DOHH2 (cell line): ENCODE measurements around the gene KRTAP5-2.
"Not testable (repeated sequence)": the region's sequence is repeated elsewhere in the genome, so short reads cannot be mapped to it uniquely, and the experiment has no call there.

Source experiments
- H3F3A ChIP-seq: fragments of 200-600 bp; sonication (generic), shearing (Covaris generic); 2 replicates; pipeline ENCODE4 v1.6.0; 2016; ENCODE audit warnings: antibody characterized with exemption, mild to moderate bottlenecking; ENCODE audit not compliant: control insufficient read depth, insufficient read depth
- H3K27ac ChIP-seq: fragments of 200-600 bp; sonication (generic); 2 replicates; pipeline ENCODE4 v1.5.1; 2014; ENCODE audit warnings: low read depth, mild to moderate bottlenecking, low read length, moderate library complexity
- H3K27me3 ChIP-seq: fragments of 200-600 bp; sonication (generic); 2 replicates; pipeline ENCODE4 v1.6.1; 2014; ENCODE audit warnings: mild to moderate bottlenecking, low read length, mixed read lengths; ENCODE audit not compliant: control insufficient read depth
- H3K36me3 ChIP-seq: fragments of 200-600 bp; sonication (generic); 2 replicates; pipeline ENCODE4 v1.6.1; 2014; ENCODE audit warnings: mild to moderate bottlenecking, low read length, moderate library complexity, mixed read lengths; ENCODE audit not compliant: control insufficient read depth
- H3K4me1 ChIP-seq: fragments of 200-600 bp; sonication (generic); 2 replicates; pipeline ENCODE4 v1.6.1; 2014; ENCODE audit warnings: mild to moderate bottlenecking, low read length, mixed read lengths; ENCODE audit not compliant: control insufficient read depth
- H3K4me2 ChIP-seq: fragments of 200-600 bp; sonication (generic); 2 replicates; pipeline ENCODE4 v1.6.0; 2014; ENCODE audit warnings: mild to moderate bottlenecking, low read length, moderate library complexity
- H3K4me3 ChIP-seq: fragments of 200-600 bp; sonication (generic); 2 replicates; pipeline ENCODE4 v1.5.1; 2014; ENCODE audit warnings: mild to moderate bottlenecking, low read length, mixed read lengths
- H3K79me2 ChIP-seq: fragments of 200-600 bp; sonication (generic); 2 replicates; pipeline ENCODE4 v1.6.1; 2014; ENCODE audit warnings: mild to moderate bottlenecking, low read length, mixed read lengths; ENCODE audit not compliant: control insufficient read depth
- H3K9me2 ChIP-seq: fragments of 200-600 bp; sonication (generic); replicated peaks from 2 replicates; pipeline ENCODE4 v1.6.1; 2014; ENCODE audit warnings: mild to moderate bottlenecking, low read length, mixed read lengths; ENCODE audit not compliant: control insufficient read depth
- H3K9me3 ChIP-seq: fragments of 200-600 bp; sonication (generic); 2 replicates; pipeline ENCODE4 v1.6.1; 2014; ENCODE audit warnings: antibody characterized with exemption, low read length, mixed read lengths; ENCODE audit not compliant: control insufficient read depth, insufficient read depth
- H4K20me1 ChIP-seq: fragments of 200-600 bp; sonication (generic); 2 replicates; pipeline ENCODE4 v1.6.0; 2014; ENCODE audit warnings: low read depth, mild to moderate bottlenecking, antibody characterized with exemption, low read length, moderate library complexity; ENCODE audit not compliant: control insufficient read depth, insufficient read depth
- EZH2phosphoT487 ChIP-seq: fragments of 200-600 bp; sonication (generic); IDR thresholded peaks from 2 replicates; pipeline ENCODE4 v1.6.1; 2017; ENCODE audit warnings: borderline replicate concordance, mild to moderate bottlenecking, antibody characterized with exemption, low read length, moderate library complexity, mixed read lengths
- TF ChIP-seq, protein P1 (sequence below): fragments of 200-600 bp; sonication (generic); IDR thresholded peaks from one replicate; pipeline ENCODE4 v1.5.1; 2014; ENCODE audit warnings: antibody characterized with exemption, mild to moderate bottlenecking, low read depth, low read length; ENCODE audit not compliant: poor library complexity, severe bottlenecking

The KRTAP5-2 gene

GRCh38 chr11:1597994-1598380 is at the start of gene KRTAP5-2:
Gene KRTAP5-2 (minus strand): TSS chr11:1598294. CDS start chr11:1598250, 44 bp downstream.
- Histone ChIP-seq H3K79me2 (no peaks in the 10 kb centered on the region), H3K9me2 (no peaks in the 10 kb centered on the region), H3K4me2 (no peak within 1 kb of the TSS), H3K9me3 (no peaks in the 10 kb centered on the region), H3F3A (no peaks in the 10 kb centered on the region), H4K20me1 (no peaks in the 10 kb centered on the region), H3K27ac (no peak within 1 kb of the TSS), H3K27me3 (peaks cover 27% of the 10 kb centered on the region), H3K4me3 (no peak within 1 kb of the TSS), H3K36me3 (no peaks in the 10 kb centered on the region), H3K4me1 (no peaks in the 10 kb centered on the region)
- TF ChIP-seq, protein P1, sequence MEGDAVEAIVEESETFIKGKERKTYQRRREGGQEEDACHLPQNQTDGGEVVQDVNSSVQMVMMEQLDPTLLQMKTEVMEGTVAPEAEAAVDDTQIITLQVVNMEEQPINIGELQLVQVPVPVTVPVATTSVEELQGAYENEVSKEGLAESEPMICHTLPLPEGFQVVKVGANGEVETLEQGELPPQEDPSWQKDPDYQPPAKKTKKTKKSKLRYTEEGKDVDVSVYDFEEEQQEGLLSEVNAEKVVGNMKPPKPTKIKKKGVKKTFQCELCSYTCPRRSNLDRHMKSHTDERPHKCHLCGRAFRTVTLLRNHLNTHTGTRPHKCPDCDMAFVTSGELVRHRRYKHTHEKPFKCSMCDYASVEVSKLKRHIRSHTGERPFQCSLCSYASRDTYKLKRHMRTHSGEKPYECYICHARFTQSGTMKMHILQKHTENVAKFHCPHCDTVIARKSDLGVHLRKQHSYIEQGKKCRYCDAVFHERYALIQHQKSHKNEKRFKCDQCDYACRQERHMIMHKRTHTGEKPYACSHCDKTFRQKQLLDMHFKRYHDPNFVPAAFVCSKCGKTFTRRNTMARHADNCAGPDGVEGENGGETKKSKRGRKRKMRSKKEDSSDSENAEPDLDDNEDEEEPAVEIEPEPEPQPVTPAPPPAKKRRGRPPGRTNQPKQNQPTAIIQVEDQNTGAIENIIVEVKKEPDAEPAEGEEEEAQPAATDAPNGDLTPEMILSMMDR: no peak
- TF ChIP-seq EZH2phosphoT487: no peak

DNA sequence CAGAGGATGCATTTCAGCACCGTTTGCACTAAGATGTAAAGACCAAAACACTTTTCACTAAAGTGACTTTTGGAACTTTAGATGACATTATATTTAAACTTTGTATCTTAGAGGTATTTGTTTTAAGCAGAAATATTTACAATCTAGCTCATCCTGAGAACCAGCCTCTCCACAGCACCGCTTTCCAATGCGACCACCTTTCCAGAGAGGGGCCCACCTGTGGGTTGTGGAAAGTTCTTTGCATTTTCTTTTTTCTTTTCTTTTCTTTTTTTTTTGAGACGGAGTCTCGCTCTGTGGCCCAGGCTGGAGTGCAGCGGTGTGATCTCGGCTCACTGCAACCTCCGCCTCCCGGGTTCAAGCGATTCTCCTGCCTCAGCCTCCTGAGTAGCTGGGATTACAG is 48.4 kb upstream of the KRTAP5-2 start:
- H3K4me2 ChIP-seq, H3K27me3 ChIP-seq, H3K9me2 ChIP-seq, H3K36me3 ChIP-seq, H3K27ac ChIP-seq, H3F3A ChIP-seq, H3K4me3 ChIP-seq, H3K4me1 ChIP-seq, H3K9me3 ChIP-seq, H4K20me1 ChIP-seq, H3K79me2 ChIP-seq: not testable (repeated sequence)

GRCh38 chr11:1645357-1645821 is 47.3 kb upstream of the KRTAP5-2 start:
- TF ChIP-seq EZH2phosphoT487: no peak
- TF ChIP-seq, protein P1: no peak
- Histone ChIP-seq H3K36me3 (no peaks in the 10 kb centered on the region), H3F3A (no peaks in the 10 kb centered on the region), H3K79me2 (no peaks in the 10 kb centered on the region), H3K4me3 (no peak overlapping the region), H3K4me1 (no peaks in the 10 kb centered on the region), H3K9me2 (no peaks in the 10 kb centered on the region), H3K27me3 (no peaks in the 10 kb centered on the region), H3K4me2 (no peak overlapping the region), H3K27ac (no peak overlapping the region), H3K9me3 (no peaks in the 10 kb centered on the region), H4K20me1 (no peaks in the 10 kb centered on the region; the same call in 1 of the 2 replicates)

DNA sequence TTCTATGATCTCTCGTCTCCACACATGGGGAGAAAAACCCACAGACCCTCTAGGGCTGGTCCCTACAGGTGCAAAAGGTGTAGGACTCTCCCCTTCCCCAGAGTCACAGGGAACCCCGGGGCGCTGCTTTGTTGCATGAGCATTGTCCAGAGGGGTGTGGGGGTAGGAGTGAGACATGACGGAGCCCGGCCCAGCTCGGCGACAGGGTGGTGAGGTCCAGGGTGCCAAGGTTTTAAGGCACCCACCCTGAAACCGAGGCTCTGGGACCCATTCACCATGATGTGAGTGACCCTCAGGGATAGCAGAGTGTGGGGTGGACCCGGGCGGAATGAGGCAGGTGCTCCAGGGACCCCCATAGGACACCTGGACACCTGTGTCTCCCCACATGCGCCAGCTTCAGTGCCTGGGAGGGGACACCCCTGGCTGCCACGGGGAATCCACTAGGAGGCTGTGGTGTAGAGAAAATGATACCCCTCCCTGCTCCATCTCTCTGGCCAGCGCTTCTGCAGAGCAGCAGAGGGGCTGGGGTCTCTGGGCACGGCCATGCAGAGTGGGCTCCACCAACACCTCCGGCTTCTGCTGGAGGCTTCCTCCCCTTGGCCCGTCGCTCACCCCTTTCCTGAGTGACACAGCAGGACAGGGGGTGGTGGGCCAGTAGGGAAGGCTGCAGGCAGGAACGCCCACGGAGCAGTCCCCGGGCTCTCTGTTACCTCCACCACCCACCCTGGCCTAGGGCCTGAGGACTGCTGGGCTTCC is 46.7 kb upstream of the KRTAP5-2 start:
- no peaks in the 10 kb centered on the region for H3K27me3 ChIP-seq
- H3K36me3 ChIP-seq: no peaks in the 10 kb centered on the region
- H3K4me1 ChIP-seq: no peaks in the 10 kb centered on the region
- H4K20me1 ChIP-seq: no peaks in the 10 kb centered on the region; the same call in 1 of the 2 replicates
- no peak overlapping the region for H3K4me3 ChIP-seq
- H3K9me3 ChIP-seq: no peaks in the 10 kb centered on the region
- H3K4me2 ChIP-seq: no peak overlapping the region
- no peak overlapping the region for H3K27ac ChIP-seq
- no peaks in the 10 kb centered on the region for H3K79me2 ChIP-seq
- no peaks in the 10 kb centered on the region for H3F3A ChIP-seq
- TF ChIP-seq EZH2phosphoT487: no peak
- TF ChIP-seq, protein P1: no peak
- H3K9me2 ChIP-seq: no peaks in the 10 kb centered on the region
